Activated CD4-positive, alpha-beta T cell treated with anti-CD3 and anti-CD28 coated beads for 4 hours (primary cell): ENCODE measurements around the gene FGF11.

Experiments
- DNase-seq, 2 donors: peaks; one replicate each; pipeline ENCODE4 v3.0.0-alpha.2; 2020

The FGF11 gene

DNA sequence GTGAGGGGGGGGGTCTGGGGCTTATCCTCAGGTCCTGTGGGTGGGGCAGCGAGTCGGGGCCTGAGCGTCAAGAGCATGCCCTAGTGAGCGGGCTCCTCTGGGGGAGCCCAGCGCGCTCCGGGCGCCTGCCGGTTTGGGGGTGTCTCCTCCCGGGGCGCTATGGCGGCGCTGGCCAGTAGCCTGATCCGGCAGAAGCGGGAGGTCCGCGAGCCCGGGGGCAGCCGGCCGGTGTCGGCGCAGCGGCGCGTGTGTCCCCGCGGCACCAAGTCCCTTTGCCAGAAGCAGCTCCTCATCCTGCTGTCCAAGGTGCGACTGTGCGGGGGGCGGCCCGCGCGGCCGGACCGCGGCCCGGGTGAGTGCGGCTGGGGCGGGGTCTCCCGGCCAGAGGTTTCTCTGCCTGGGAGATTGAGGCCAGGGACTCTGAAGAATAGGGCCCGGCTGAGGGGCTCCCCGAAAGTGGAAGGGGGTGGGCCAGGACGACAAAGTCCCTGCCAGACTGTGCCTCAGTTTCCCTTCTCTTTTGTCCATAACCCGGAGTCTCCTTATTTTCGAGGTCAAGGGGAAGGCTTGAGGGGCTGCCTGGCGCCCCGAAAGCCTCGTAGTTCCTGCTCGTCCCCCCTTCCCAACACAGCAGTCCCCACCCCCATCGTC lies at the start of gene FGF11:
Gene FGF11 (plus strand): TSS at position 51 of the 651 bp plus-strand sequence. CDS start 109 bp downstream, at position 160.
- DNase-seq, result no peak

DNA sequence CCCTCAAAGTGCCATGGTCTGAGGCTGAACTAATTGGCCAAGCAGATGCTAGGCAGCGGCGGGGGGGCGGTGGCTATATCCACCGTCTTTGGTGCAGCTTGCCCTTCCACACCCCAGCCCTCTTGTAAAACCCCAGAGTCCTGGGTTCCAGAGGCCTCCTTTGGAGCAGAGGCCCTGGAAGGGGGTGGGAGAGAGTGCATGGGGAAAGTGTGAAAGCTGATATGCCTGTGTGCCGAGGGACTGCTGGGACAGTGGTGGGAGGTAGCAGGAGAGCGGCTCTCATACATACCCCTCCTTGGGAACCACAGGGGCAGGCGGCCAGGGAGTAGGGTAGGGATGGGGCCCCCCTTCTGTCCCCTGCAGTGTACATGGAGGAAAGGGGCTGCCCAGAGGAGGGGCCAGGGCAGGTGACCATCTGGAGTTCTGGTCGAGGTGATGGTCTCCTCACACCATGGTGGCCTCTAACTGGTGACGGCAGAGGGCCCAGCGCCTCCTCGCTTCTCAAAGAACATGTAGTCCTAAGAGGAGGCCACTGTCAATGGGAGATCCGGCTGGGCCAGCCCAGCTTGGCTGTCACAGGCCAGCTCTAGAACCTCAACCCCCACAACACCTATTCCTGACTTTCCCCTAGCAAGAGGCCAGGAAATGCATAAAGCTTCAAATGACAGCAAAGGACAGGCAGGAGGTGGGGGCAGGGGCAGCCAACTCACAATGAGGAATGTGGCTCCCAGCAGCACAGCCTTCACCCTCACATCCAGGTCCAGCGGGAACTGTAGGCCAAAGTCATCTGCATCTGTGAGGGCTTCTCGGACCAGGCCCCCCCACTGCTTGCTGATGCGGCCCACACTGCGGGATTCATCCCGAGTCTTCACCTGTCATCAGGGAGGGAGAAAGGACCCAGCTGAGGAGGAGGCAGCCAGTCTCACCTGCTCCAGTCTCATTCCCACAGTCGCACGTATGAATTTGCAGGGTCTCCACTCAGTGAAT lies 49.1 kb upstream of the FGF11 start:
- no peak for DNase-seq

DNA sequence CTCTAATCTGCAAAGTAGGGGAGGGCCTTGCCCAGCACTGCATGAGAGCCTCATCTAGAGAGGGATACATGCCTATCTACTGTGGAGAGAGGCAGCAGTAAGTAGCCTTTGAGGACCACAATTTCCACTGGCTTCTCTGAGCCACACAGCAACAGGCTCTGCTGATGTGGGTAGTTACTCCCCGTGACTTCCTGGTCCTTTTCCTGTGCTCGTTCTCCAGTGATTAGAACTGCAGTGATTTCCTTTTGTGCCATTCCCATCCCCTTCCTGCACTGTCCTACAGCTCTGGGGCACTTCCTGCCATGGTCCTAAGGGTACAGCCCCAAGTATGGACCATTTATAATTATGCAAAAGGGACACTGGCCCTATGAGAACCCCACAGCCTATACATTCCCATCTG lies 48.0 kb upstream of the FGF11 start:
- DNase-seq, result no peak

DNA sequence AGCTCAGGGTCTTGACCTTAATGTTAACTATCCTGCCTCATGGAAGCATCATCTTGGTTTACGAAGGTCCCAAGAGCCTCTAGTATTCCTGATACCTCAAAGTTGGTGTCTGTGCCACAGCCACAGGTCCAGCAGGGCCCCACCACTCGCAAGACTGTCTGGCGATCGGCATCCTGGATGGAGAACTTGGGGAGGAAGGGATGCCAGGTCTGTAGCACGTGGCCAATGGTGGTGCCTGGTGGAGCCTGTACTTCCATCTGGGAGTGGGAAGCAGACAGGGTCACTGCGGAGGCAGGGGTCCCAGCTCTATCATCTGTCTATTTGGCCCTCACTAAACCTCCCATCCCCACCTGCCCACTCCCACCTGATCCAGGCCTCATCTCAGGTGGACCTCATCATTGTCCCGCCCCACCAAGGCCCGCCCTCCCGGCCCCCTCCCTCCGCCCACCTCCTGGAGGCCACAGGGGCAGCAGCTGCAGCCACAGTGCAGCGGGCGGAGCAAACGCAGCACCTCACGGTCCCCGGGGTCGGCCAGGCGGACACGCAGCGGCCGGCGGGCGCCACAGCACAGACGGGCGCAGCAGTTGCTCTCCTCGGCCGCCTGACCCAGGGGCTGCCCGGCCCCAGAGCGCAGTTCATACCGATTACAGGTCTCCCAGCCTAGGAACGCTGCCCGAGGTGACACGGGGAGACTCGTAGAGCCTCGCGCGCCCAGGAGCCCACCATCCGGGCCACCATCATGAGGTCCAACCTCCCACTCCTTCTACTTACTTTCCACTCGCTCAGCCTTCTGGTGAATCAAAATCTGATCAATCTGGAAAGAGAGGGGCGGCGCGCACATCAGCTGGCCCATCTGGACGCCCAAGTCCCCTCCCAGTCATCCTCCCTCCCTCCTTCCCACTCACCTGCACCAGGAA lies 46.4 kb upstream of the FGF11 start:
- no peak for DNase-seq

DNA sequence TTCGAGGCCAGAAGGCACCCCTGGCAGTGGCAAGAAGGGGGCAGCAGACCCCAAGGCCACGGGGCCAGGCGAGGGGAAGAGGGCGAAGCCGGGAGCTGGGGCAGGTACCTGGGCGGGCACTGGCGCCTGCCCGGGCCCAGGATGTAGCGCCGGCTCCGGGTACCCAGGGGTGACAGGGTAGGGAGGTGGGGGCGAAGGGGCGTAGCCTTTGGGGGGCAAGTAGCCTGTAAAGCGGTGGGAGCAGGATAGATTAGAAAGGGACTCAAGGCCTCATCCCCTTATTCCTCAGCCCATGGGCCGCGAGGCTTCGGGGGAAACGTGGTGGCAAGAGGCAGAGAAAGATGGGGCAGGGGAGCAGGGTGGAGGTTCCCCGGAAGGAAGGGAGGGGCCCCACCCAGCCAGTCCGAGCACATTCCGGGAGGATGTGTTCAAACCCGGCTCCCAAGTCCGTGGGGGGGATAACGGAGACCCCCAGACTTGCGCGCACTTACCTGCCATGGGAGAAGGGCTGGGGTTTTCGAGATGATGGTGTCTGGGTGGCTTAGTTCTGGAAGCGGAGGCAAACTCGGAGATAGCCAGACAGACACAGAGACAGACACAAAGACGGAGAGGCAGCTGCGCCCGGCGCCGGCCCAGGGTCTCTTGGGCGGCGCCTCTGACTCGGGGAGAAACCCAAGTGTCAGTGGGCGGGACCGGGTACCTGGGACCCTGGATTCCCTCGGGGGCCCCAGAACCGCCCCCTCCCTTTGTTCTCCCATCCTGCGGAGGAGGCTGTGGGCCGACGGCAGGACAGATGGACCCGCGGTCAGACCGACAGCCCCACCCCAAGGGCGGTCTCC lies 45.5 kb upstream of the FGF11 start:
- peak; percentile 64 to 72 for DNase-seq

DNA sequence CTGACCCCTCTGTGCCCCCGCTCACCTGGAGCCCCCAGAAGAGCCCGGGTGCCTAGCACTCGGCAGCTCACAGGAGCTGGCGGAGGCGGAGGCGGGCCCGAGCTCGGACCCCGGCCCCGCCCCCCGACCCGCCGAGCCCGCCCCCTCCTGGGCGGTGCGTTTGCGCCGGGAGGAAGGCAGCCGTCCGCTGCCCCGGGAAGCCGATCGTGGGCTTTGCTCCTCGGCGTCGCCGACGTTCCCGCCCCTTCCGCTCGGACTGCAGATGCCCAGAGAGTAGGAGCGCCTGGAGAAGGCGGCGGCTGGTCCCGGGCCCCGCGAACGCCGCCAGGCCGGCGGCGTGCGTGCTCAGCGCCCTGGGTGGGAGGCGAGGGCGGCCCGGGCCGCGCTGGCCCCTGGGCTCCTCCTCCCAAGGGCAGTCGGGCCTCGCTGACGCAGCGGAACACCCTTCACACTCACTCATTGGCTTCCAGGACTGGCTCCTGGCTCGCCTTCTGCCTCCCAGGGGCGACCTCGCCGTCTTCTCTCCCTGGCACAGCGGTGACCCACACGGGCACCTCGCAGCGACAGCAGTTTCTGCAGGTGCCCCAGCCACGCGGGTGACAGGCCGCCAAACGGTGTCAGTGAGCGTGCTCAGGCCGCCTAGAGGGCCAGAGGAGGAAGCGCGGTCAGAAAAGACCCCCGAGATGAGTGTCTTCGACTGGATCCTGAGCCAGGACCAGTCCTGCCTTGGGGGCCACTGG lies 44.7 kb upstream of the FGF11 start, which contains the start of gene PLSCR3:
Gene PLSCR3 (minus strand): TSS at position 74 of the 740 bp plus-strand sequence. CDS start 415 bp downstream, outside the sequence.
- DNase-seq, result peak; percentile 79 to 80

DNA sequence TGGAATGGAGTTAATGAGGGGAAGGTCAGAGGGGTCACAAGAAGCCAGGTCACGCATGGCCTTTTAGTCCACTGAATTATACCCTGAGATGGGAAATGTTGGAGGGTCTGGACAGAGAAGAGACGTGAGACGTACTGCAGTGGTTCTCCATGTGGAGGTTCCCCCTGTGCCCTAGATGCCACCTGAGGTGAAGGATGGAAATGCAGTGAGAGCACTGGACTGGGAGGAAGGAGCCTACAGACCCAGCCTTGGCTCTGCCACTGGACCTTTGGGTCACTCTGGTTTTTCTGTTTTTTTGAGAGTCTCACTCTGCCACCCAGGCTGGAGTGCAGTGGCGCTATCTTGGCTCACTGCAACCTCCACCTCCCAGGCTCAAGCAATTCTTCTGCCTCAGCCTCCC lies 43.2 kb upstream of the FGF11 start:
- DNase-seq, result no peak

DNA sequence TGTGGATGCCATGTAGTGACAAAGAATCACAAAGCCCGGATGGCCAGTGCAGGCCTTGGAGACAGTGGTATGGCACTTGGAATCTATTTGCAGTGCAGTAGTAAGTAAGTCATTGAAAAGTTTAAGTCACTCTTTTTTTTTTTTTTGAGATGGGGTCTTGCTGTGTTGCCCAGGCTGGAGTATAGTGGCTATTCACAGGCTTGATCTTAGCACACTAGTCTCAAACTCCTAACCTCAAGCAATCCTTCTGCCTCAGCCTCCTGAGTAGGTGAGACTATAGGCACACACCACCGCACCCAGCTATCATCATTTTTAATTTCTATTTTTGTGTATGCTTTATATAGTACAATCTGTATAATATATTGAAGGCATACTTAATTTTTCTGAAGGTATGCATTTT lies 40.7 kb upstream of the FGF11 start:
- no peak for DNase-seq

DNA sequence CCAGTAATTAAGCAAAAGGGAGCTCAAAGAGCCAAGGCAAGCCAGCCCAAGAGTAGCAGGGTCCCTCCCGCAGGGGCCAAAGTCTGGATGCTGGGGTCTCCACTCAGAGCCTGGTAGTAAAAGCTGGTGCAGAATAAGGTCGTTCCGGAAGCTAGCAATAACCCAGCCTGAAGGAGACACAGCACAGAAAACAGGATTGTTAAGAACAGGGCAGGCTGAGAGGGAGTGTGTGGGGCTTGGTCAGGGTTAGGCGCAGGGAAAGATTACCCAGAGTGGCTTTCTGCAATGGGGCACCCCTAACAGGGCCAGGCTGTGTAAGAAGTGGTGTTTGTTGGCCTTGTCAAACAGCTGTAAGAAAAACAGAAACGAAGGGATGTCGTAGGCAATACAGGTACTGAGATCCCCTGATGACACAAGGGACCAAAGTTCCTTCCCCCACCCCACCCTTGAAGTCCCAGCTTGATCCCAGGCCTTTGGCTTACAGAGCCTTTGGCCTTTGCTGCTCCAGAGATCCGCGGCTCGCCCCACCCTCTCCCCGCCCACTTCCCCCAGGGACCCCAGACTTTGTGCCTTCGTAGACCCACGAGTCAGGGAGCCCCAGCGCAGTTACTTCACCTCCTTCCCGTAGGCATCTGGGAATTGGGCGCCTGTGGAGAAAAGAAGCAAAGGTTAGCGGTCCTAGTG lies 36.1 kb upstream of the FGF11 start:
- DNase-seq, result peak in 1 of 2 donors; percentile 18

DNA sequence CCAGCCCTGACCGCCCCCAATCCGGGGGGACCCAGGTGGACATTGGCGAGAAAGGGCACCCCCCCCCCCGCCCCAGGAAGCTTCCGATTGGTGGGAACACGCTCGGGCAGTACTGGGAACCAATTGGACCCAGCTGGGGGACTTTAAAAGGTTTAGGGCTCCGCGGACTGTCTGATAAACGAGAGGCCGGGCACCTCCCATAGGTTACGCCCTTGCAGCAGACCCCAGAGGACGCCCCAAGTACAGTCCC lies 35.7 kb upstream of the FGF11 start:
- no peak for DNase-seq

DNA sequence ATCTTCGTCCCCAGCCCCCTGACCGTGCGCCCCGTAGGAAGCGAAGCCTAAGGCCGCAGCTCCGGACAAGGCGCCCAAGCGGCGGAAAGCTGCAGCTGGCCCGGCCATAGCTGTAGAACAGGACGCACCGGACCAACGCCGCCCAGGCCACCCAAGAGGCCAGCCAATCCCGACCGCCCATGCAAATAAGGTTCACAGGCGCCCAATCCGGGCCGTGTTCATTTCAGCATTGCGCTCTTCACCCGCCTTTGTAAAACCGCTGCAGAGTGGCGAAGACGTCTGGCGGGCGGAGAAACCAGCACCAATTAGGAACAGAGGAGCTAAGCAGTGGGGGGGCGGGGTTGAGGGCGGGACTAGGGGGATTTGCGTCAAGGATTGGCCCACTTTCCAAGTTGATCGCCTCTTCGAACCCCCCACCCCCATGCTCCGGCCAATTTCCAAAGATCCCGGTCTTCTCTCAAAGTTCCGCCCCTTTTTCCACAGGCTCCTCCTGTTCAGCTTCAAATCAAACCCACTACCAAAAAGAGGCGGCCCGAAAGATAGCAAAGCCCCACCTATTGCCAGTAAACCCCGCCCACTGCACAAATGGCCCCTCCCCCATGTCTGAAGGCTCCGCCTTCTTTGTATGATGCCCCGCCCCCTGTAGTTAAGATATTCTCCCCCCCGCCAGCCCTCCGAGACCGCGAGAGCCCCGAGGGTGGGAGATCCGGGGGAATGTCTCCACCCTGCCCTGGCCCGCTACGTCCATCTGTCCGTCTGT lies 35.2 kb upstream of the FGF11 start, which contains the start of gene TMEM256:
Gene TMEM256 (minus strand): TSS at position 121 of the 760 bp plus-strand sequence. CDS start 13 bp downstream, at position 108.
- peak; percentile 94 for DNase-seq

DNA sequence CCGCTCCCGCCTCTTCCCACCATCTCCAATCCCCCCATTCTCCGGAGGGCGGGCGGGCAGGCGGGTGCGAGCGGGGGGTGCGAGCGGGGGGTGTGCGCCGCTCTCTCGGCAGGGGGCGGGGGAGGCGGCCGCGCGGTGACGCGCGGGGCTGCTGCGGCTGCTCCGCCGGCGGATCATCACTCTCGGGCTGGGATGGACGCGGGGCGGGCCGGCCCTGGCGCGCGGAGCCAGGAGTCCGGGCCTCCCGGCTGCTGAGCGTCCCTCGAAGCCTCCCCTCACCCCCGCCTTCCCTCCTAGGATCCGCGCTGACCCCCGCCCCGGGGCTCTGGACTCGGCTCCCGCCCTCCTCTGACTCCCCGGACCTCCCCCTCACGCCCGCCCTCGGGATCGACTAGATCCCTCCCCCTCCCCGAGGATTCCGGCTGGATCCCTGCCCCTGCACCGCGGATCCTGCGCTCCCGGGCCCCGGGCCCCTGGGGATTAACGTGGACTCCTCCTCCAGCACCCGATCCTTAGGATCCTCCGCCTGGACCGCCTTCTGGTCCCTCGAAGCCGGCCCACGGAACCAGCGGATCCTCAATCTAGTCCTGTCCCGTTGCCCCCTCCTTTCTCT lies 34.5 kb upstream of the FGF11 start:
- peak in 1 of 2 donors; percentile 74 for DNase-seq

DNA sequence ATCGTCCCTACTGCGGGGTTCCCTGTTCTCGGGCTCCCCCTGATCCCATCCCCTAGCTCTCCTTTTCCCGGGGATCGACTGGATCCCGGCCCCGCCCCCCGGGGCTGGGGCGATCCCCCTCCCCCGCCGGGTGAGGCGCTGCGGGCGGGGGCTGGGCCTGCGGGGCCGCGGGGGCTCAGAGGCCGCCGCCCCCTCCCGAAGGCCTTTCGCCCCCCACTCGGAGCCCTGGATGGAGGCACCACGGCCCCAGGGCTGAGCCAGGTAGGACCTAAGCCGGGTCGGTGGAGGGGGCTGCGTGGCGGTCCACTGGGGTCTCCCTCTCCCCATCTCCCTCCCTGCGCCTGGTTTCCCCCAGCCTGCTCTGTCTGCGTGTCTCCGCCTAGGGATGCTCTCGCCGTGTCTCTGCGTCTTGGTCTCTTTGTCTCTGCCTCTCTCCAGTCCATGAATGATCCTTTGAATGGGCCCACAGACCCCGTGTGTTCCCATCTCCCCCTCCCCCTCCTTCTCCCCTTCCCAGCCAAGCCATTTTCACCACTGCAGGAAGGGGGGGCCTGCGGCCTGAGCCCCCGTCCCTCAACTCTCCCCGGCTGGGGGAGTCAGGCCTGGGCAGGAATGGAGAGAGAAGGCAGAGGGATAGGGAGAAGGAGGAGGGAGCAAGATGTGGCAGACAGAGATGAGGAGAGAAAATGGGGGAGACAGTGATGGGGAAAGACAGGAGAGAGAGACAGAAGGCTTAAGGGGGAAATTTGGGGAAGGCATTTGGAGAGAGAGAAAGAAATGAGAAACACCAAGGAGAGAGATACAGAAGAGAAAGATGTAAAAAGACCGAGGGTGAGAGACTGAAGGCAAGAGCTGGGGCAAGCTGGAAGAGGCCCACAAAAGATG lies 33.7 kb upstream of the FGF11 start:
- DNase-seq, result no peak

DNA sequence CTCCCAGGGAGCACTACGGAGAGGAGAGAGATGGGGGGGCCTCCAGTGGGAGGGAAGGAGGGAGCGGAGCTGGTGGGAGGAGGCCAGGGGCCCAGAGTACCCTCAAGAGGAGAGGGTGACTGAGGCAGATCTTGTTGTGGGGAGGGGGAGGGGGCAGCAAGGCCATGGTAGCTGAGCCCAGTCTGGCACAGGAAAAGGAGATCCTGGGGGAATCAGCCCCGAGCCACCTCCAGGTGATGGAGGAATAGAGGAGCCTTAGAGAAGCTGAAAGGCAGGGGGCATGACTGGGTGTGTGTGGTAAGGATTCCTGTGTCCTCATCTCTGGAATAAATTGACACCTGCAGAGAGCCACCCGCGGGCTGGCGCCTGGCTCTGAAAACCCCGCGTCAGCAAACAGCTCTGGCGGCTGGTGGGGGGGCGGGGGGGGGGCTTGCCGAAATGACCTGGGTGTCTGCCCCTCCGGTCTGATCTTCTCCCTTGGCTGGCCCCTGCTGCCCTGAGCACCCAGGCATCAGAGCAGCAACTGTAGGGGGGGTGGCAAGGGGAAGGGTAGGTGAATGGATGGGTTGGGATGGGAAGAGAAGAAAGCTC lies 33.0 kb upstream of the FGF11 start:
- DNase-seq, result no peak

DNA sequence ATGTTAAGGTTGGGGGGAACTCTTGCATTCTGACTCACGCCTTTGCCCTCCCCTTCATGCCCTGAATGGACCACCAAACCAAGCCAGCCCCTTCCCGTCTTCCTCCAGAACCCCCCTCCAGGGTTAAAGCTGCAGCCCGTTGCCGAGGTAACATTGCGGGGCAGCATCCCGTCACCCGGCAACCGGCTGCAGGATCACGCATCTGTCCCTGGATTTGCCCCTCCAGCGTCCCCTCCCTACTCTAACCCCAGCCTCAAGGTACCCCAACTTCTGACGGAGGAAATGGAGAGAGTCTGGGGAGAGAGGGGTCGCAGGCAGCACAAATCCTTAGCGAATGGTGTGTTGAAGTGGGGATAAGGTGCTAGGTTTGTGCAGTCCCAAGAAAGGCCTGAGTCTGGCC lies 32.2 kb upstream of the FGF11 start:
- no peak for DNase-seq

DNA sequence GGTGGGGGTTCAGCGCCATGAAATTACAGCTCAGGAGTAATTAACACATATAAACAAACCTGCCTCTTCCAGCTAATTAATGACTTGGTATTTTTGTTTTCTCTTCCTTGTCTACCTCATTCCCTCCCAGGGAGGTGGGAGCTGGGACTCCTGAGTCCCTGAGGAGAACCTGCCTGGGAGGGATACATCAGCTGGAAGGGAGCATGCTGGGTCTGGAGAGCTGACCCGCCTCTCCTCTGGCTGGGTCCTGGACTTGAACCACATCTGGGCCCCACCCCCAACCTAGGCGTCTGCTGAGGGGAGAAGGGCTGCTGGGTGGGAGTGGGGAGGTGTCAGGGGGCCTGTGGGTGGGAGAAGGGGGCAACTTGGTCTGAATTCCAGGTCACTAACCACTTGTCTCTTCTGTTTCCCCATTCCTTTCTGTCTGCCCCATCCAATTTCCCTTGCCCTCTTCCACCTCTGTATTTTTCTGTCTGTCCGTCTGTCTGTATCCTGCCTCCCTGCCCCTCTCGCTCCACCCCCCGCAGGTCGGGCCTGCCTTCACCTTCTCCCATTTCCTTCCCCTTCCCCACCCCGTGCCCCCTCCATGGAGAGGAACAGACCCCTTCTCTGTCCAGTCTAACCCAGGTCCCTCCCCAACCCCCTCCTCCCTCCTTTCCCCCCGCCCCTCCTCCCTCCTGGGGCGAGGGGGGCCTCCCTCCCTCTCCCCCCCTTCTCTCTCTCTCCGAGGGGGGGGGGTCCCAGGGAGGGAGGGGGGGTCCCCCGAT lies 31.6 kb upstream of the FGF11 start, which contains the start of gene NLGN2:
Gene NLGN2 (plus strand): TSS at position 361 of the 767 bp plus-strand sequence. CDS start 411 bp downstream, outside the sequence.
- DNase-seq, result no peak

DNA sequence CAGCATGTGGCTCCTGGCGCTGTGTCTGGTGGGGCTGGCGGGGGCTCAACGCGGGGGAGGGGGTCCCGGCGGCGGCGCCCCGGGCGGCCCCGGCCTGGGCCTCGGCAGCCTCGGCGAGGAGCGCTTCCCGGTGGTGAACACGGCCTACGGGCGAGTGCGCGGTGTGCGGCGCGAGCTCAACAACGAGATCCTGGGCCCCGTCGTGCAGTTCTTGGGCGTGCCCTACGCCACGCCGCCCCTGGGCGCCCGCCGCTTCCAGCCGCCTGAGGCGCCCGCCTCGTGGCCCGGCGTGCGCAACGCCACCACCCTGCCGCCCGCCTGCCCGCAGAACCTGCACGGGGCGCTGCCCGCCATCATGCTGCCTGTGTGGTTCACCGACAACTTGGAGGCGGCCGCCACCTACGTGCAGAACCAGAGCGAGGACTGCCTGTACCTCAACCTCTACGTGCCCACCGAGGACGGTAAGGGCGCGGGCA lies 31.0 kb upstream of the FGF11 start:
- DNase-seq, result no peak
